Natural killer cell (primary cell): ENCODE measurements around the gene TWSG1. TPM values are rescaled to one million over a fixed set of nuclear protein-coding genes. Genes with fewer than 3 reads are reported as not detected.
"Not testable (repeated sequence)": the region's sequence is repeated elsewhere in the genome, so short reads cannot be mapped to it uniquely, and the experiment has no call there.

Source experiments
- ATAC-seq, 3 donors: fragments of 150-1000 bp in 2 of 3; fragments of 200-7000 bp in 1 of 3; cut with Tn5 transposase; 1 replicate in 1 of 3; 2 replicates in 2 of 3; pipeline ENCODE4 v1.10.0; 2021; ENCODE audit warnings: mild to moderate bottlenecking in 2 of 3, moderate library complexity in 2 of 3
- DNase-seq, 2 donors: peaks; one replicate each; pipeline versions ENCODE4 v3.0.0 to v3.0.0-alpha.2; 2013 to 2021; ENCODE audit warnings: mixed read lengths in 1 of 2
- H3K27ac ChIP-seq: one replicate; pipeline ENCODE4 v1.5.1; 2013; ENCODE audit warnings: mild to moderate bottlenecking, low read length
- H3K27me3 ChIP-seq: one replicate; pipeline ENCODE4 v1.6.1; 2013; ENCODE audit warnings: low read length; ENCODE audit not compliant: control insufficient read depth, insufficient read depth
- H3K36me3 ChIP-seq: one replicate; pipeline ENCODE4 v1.6.1; 2013; ENCODE audit warnings: low read length; ENCODE audit not compliant: control insufficient read depth, insufficient read depth
- H3K4me1 ChIP-seq: one replicate; pipeline ENCODE4 v1.6.1; 2013; ENCODE audit warnings: low read length; ENCODE audit not compliant: control insufficient read depth, insufficient read depth
- H3K4me3 ChIP-seq: one replicate; pipeline ENCODE4 v1.5.1; 2013; ENCODE audit warnings: low read length
- H3K9me3 ChIP-seq: one replicate; pipeline ENCODE4 v1.6.1; 2013; ENCODE audit warnings: low read length; ENCODE audit not compliant: control insufficient read depth, insufficient read depth
- H3K27ac Mint-ChIP-seq, 2 donors: one replicate each; pipeline ENCODE4 v1.8.0; 2022; ENCODE audit warnings: mild to moderate bottlenecking in 2 of 2, mixed read lengths in 2 of 2, moderate library complexity in 1 of 2
- H3K27me3 Mint-ChIP-seq, 2 donors: one replicate each; pipeline ENCODE4 v1.8.0; 2022; ENCODE audit warnings: low read depth in 2 of 2, mixed read lengths in 2 of 2
- H3K36me3 Mint-ChIP-seq: one replicate; pipeline ENCODE4 v1.8.0; 2022; ENCODE audit warnings: mixed read lengths
- H3K4me1 Mint-ChIP-seq, 2 donors: one replicate each; pipeline ENCODE4 v1.8.0; 2022; ENCODE audit warnings: mixed read lengths in 2 of 2
- H3K4me3 Mint-ChIP-seq: one replicate; pipeline ENCODE4 v1.8.0; 2022; ENCODE audit warnings: mild to moderate bottlenecking, moderate library complexity, mixed read lengths
- H3K9me3 Mint-ChIP-seq, 2 donors: one replicate each; pipeline ENCODE4 v1.8.0; 2022; ENCODE audit warnings: mixed read lengths in 2 of 2
- CTCF ChIP-seq: fragments of 200-600 bp; IDR thresholded peaks from one replicate; pipeline ENCODE4 v1.8.0; 2022; ENCODE audit warnings: antibody characterized with exemption
- WGBS: methylation state at CpG from one replicate; pipeline ENCODE4 v1.1.7; 2013; ENCODE audit warnings: missing lambda C conversion rate; ENCODE audit not compliant: insufficient coverage; 5-methylcytosine and 5-hydroxymethylcytosine counted together
- intact Hi-C: fragments of 100-400 bp; cut with micrococcal nuclease; formaldehyde crosslinking; loops from one replicate; pipeline ENCODE4 v1.14.2; 2022
- total RNA-seq, 4 donors: library from RNA; stranded (reverse); fragments of 120-200 nt in 1 of 4; gene quantifications; one replicate each; pipeline versions ENCODE4 v1.2.3 to v1.2.4, GENCODE V29; 2013 to 2022

TWSG1 gene
- total RNA-seq, 3 donors from 2014 or later (not counting 1 experiment from before 2014, with no cell fraction given), result 3.4 to 7.3 (median 5.6) TPM

GRCh38 chr18:9430315-9430714 lies 95.7 kb downstream of the TWSG1 start:
- H3K36me3 ChIP-seq, H3K36me3 Mint-ChIP-seq, ATAC-seq, DNase-seq, H3K27ac ChIP-seq, H3K4me1 ChIP-seq, H3K9me3 ChIP-seq, H3K4me3 ChIP-seq, H3K27me3 ChIP-seq, H3K4me3 Mint-ChIP-seq, H3K9me3 Mint-ChIP-seq, H3K27ac Mint-ChIP-seq, intact Hi-C loops, H3K27me3 Mint-ChIP-seq: not testable (repeated sequence)
- 96% methylated on average over 8 of the region's 22 CpGs for WGBS
- H3K4me1 Mint-ChIP-seq, result peaks cover 13 to 15% of the 10 kb centered on the region in 2 donors

GRCh38 chr18:9431296-9431695 lies 96.7 kb downstream of the TWSG1 start:
- Mint-ChIP-seq H3K9me3 (no peaks in the 10 kb centered on the region), H3K4me3 (no peak overlapping the region), H3K27ac (no peak overlapping the region), H3K4me1 (peaks cover 13 to 15% of the 10 kb centered on the region in 2 donors), H3K36me3 (no peaks in the 10 kb centered on the region), H3K27me3 (peaks cover 0 to 4% of the 10 kb centered on the region in 2 donors)
- Histone ChIP-seq H3K9me3 (no peaks in the 10 kb centered on the region), H3K27me3 (no peaks in the 10 kb centered on the region), H3K27ac (no peak overlapping the region), H3K36me3 (no peaks in the 10 kb centered on the region), H3K4me1 (peaks cover 8% of the 10 kb centered on the region), H3K4me3 (no peak overlapping the region)
- WGBS, result 93% methylated on average over 6 of the region's 6 CpGs
- intact Hi-C loops, result no loop called here
- DNase-seq (no peak), ATAC-seq (no peak)
- TF ChIP-seq CTCF, result no peak

GRCh38 chr18:9433122-9433521 lies 98.5 kb downstream of the TWSG1 start:
- H3K36me3 ChIP-seq, ATAC-seq, H3K9me3 ChIP-seq, H3K27me3 ChIP-seq, H3K4me3 ChIP-seq, intact Hi-C loops, DNase-seq, H3K27me3 Mint-ChIP-seq, H3K27ac ChIP-seq, H3K4me1 ChIP-seq, H3K4me3 Mint-ChIP-seq, H3K36me3 Mint-ChIP-seq, H3K27ac Mint-ChIP-seq, H3K9me3 Mint-ChIP-seq: not testable (repeated sequence)
- WGBS, result 92% methylated on average over 10 of the region's 10 CpGs
- peaks cover 13 to 15% of the 10 kb centered on the region in 2 donors for H3K4me1 Mint-ChIP-seq

- Mint-ChIP-seq H3K27ac (peak overlapping the region in 1 of 2 donors; percentile 15), H3K9me3 (no peaks in the 10 kb centered on the region), H3K4me1 (peaks cover 13 to 15% of the 10 kb centered on the region in 2 donors), H3K36me3 (no peaks in the 10 kb centered on the region), H3K4me3 (no peak overlapping the region), H3K27me3 (peaks cover 0 to 4% of the 10 kb centered on the region in 2 donors)
- H3K9me3 ChIP-seq, result no peaks in the 10 kb centered on the region
- TF ChIP-seq CTCF, result no peak
- ATAC-seq (peak in 1 of 3 donors; percentile 10), DNase-seq (no peak)
- H3K27me3 ChIP-seq, result no peaks in the 10 kb centered on the region
- H3K36me3 ChIP-seq, result no peaks in the 10 kb centered on the region
- H3K4me1 ChIP-seq, result peaks cover 8% of the 10 kb centered on the region
- no peak overlapping the region for H3K4me3 ChIP-seq
- no peak overlapping the region for H3K27ac ChIP-seq
- intact Hi-C loops, result no loop called here
- WGBS, result 18% methylated on average over 10 of the region's 10 CpGs
Measured at GRCh38 chr18:9433671-9434121, 99.1 kb downstream of the TWSG1 start.
